Osteocyte (in vitro differentiated cells): ENCODE data around the gene PDK2. TPM values are rescaled to one million over a fixed set of nuclear protein-coding genes. Genes with fewer than 3 reads are reported as not detected.

ENCODE experiments used
- DNase-seq: peaks from one replicate; pipeline ENCODE4 v3.0.0; 2021; ENCODE audit warnings: mixed read lengths; ENCODE audit not compliant: unreplicated experiment; ENCODE audit errors: extremely low spot score
- H3K27ac Mint-ChIP-seq: one replicate; pipeline ENCODE4 v1.8.0; 2021; ENCODE audit warnings: mild to moderate bottlenecking, mixed read lengths; ENCODE audit not compliant: unreplicated experiment
- H3K27me3 Mint-ChIP-seq: one replicate; pipeline ENCODE4 v1.8.0; 2021; ENCODE audit warnings: mixed read lengths; ENCODE audit not compliant: unreplicated experiment
- H3K36me3 Mint-ChIP-seq: one replicate; pipeline ENCODE4 v1.8.0; 2021; ENCODE audit warnings: mixed read lengths; ENCODE audit not compliant: unreplicated experiment
- H3K4me1 Mint-ChIP-seq: one replicate; pipeline ENCODE4 v1.8.0; 2021; ENCODE audit warnings: mixed read lengths; ENCODE audit not compliant: unreplicated experiment
- H3K4me3 Mint-ChIP-seq: one replicate; pipeline ENCODE4 v1.8.0; 2021; ENCODE audit warnings: mild to moderate bottlenecking, moderate library complexity, mixed read lengths; ENCODE audit not compliant: unreplicated experiment
- H3K9me3 Mint-ChIP-seq: one replicate; pipeline ENCODE4 v1.8.0; 2021; ENCODE audit warnings: mixed read lengths; ENCODE audit not compliant: unreplicated experiment
- CTCF ChIP-seq: fragments of 200-600 bp; sonication (generic); IDR thresholded peaks from 2 replicates; pipeline ENCODE4 v1.5.0; 2021; ENCODE audit warnings: antibody characterized with exemption, mild to moderate bottlenecking, moderate library complexity
- total RNA-seq: library from RNA; stranded (reverse); gene quantifications from 2 replicates; pipeline ENCODE4 v1.2.1, GENCODE V29; 2021

PDK2 gene
- total RNA-seq, 1 donor from 2014 or later: 66.2 TPM

GRCh38 chr17:50155115-50155819 is 60.1 kb downstream of the PDK2 start:
- no peak overlapping the region for H3K4me3 Mint-ChIP-seq
- H3K36me3 Mint-ChIP-seq: no peaks in the 10 kb centered on the region
- H3K27me3 Mint-ChIP-seq: no peaks in the 10 kb centered on the region
- no peak for DNase-seq
- peaks cover 13% of the 10 kb centered on the region for H3K4me1 Mint-ChIP-seq
- no peaks in the 10 kb centered on the region for H3K9me3 Mint-ChIP-seq
- no peak overlapping the region for H3K27ac Mint-ChIP-seq
- no peak for TF ChIP-seq CTCF

- no peak for TF ChIP-seq CTCF
- no peaks in the 10 kb centered on the region for H3K27me3 Mint-ChIP-seq
- no peak overlapping the region for H3K27ac Mint-ChIP-seq
- no peaks in the 10 kb centered on the region for H3K9me3 Mint-ChIP-seq
- H3K4me1 Mint-ChIP-seq: peaks cover 18% of the 10 kb centered on the region
- no peak overlapping the region for H3K4me3 Mint-ChIP-seq
- no peaks in the 10 kb centered on the region for H3K36me3 Mint-ChIP-seq
- DNase-seq: no peak
These were observed 62.7 kb downstream of the PDK2 start for GRCh38 chr17:50157891-50158290.

GRCh38 chr17:50161023-50161910 is 66.1 kb downstream of the PDK2 start:
- H3K27ac Mint-ChIP-seq: peak overlapping the region; percentile 76
- H3K36me3 Mint-ChIP-seq: no peaks in the 10 kb centered on the region
- peaks cover 22% of the 10 kb centered on the region for H3K4me1 Mint-ChIP-seq
- H3K9me3 Mint-ChIP-seq: no peaks in the 10 kb centered on the region
- peak overlapping the region; percentile 79 for H3K4me3 Mint-ChIP-seq
- peak; percentile 96 for TF ChIP-seq CTCF
- DNase-seq: peak; percentile 98
- H3K27me3 Mint-ChIP-seq: no peaks in the 10 kb centered on the region

Other genes with a start within 250 kb of the PDK2 start
- not detected in 2 replicates for gene TAC4, start 247.3 kb upstream of the PDK2 start, total RNA-seq
- not detected in 2 replicates for gene DLX4, start 126.2 kb upstream of the PDK2 start, total RNA-seq
- gene DLX3, start 100.1 kb upstream of the PDK2 start, total RNA-seq: not detected in 2 replicates
- 201 and 221 TPM in 2 replicates for gene ITGA3, start 39.2 kb upstream of the PDK2 start, total RNA-seq
- 36.1 and 36.8 TPM in 2 replicates for gene SAMD14, start 34.8 kb downstream of the PDK2 start, total RNA-seq
- gene PPP1R9B, start 55.3 kb downstream of the PDK2 start, total RNA-seq: 175 and 176 TPM in 2 replicates
- 12.0 and 13.0 TPM in 2 replicates for gene SGCA, start 70.7 kb downstream of the PDK2 start, total RNA-seq
- 25,918 and 28,023 TPM in 2 replicates for gene COL1A1, start 106.3 kb downstream of the PDK2 start, total RNA-seq
- gene TMEM92, start 179.1 kb downstream of the PDK2 start, total RNA-seq: 4.3 and 6.6 TPM in 2 replicates